Fibroblast of lung (primary cell): ENCODE results near the gene PTGIS.

Experiments
- EZH2 ChIP-seq: IDR thresholded peaks from 2 replicates; pipeline ENCODE4 v1.5.1; 2012; ENCODE audit warnings: low read length, control low read depth, mild to moderate bottlenecking; ENCODE audit errors: missing control alignments
- TF ChIP-seq, protein P1 (sequence below), 2 donors: IDR thresholded peaks in 1 of 2; conservative IDR thresholded peaks in 1 of 2; 1 replicate in 1 of 2; 2 replicates in 1 of 2; pipeline ENCODE4 v1.5.1; 2011 to 2012; ENCODE audit warnings: low read length in 2 of 2, control low read depth in 1 of 2, inconsistent platforms in 1 of 2, low read depth in 1 of 2, mild to moderate bottlenecking in 1 of 2

- TF ChIP-seq, protein P1, sequence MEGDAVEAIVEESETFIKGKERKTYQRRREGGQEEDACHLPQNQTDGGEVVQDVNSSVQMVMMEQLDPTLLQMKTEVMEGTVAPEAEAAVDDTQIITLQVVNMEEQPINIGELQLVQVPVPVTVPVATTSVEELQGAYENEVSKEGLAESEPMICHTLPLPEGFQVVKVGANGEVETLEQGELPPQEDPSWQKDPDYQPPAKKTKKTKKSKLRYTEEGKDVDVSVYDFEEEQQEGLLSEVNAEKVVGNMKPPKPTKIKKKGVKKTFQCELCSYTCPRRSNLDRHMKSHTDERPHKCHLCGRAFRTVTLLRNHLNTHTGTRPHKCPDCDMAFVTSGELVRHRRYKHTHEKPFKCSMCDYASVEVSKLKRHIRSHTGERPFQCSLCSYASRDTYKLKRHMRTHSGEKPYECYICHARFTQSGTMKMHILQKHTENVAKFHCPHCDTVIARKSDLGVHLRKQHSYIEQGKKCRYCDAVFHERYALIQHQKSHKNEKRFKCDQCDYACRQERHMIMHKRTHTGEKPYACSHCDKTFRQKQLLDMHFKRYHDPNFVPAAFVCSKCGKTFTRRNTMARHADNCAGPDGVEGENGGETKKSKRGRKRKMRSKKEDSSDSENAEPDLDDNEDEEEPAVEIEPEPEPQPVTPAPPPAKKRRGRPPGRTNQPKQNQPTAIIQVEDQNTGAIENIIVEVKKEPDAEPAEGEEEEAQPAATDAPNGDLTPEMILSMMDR (conservative IDR thresholded peaks at IDR 0.05 in 1 of 2, IDR thresholded peaks at IDR 0.05 in 1 of 2; ENCODE audit: low read depth in 1 of 2, low read length in 2 of 2): no peak
- TF ChIP-seq EZH2: no peak
Measured at GRCh38 chr20:49497398-49497669, 70.6 kb downstream of the PTGIS start.
